Panc1 (cell line): Measurements from ENCODE around the gene GPHN. TPM values are rescaled to one million over a fixed set of nuclear protein-coding genes. Genes with fewer than 3 reads are reported as not detected.
"Not testable (repeated sequence)": the region's sequence is repeated elsewhere in the genome, so short reads cannot be mapped to it uniquely, and the experiment has no call there.

Experiments used
- ATAC-seq: fragments of 200-7000 bp; cut with Tn5 transposase; 2 replicates; pipeline ENCODE4 v1.9.1; 2020; ENCODE audit warnings: mild to moderate bottlenecking, moderate library complexity
- BruUV-seq: library from RNA; stranded (reverse); fragments of 400-500 nt; replicated peaks from 2 replicates; lab custom pipeline; 2021; lab: Mats Ljungman, UMichigan
- CTCF ChIA-PET: fragments of 300-600 bp; sonication (Branson Sonifier 250); formaldehyde crosslinking; loops from one replicate; lab custom pipeline; 2022; ENCODE audit warnings: antibody characterized with exemption; lab: Charles Lee
- POLR2A ChIA-PET: fragments of 300-600 bp; sonication (Branson Sonifier 250); formaldehyde crosslinking; loops from one replicate; lab custom pipeline; 2022; ENCODE audit warnings: antibody characterized with exemption; lab: Charles Lee
- DNase-seq: peaks from one replicate; pipeline ENCODE4 v3.0.0-alpha.2; 2010; ENCODE audit warnings: low read depth, low spot score
- H3K27ac ChIP-seq: 2 replicates; pipeline ENCODE4 v1.5.1; 2011; ENCODE audit warnings: mild to moderate bottlenecking, low read length, inconsistent platforms
- H3K27me3 ChIP-seq: fragments of 200-500 bp; sonication (Bioruptor generic); 2 replicates; pipeline ENCODE4 v1.6.0; 2014; ENCODE audit warnings: low read length, inconsistent platforms; ENCODE audit not compliant: control insufficient read depth, insufficient read depth
- H3K36me3 ChIP-seq: fragments of 200-500 bp; sonication (Bioruptor generic); 2 replicates; pipeline ENCODE4 v1.5.1; 2014; ENCODE audit warnings: inconsistent platforms, mild to moderate bottlenecking, low read length, moderate library complexity; ENCODE audit not compliant: control insufficient read depth, insufficient read depth
- H3K4me1 ChIP-seq: 2 replicates; pipeline ENCODE4 v1.5.1; 2011; ENCODE audit warnings: inconsistent platforms, mild to moderate bottlenecking, low read length, moderate library complexity; ENCODE audit not compliant: control insufficient read depth, insufficient read depth
- H3K4me3 ChIP-seq, 2 experiments: 2 replicates each; pipeline ENCODE4 v1.5.1; 2011 to 2012; ENCODE audit warnings: low read depth in 2 of 2, low read length in 2 of 2, mild to moderate bottlenecking in 2 of 2, inconsistent platforms in 1 of 2, moderate library complexity in 1 of 2
- H3K9me3 ChIP-seq: fragments of 200-500 bp; sonication (Bioruptor generic); 2 replicates; pipeline ENCODE4 v1.5.1; 2014; ENCODE audit warnings: low read depth, mild to moderate bottlenecking, inconsistent platforms, low read length, moderate library complexity; ENCODE audit not compliant: control insufficient read depth, insufficient read depth
- CTCF ChIP-seq: fragments of 450-650 bp; IDR thresholded peaks from 2 replicates; pipeline ENCODE4 v1.5.1; 2017; ENCODE audit warnings: mild to moderate bottlenecking
- POLR2AphosphoS5 ChIP-seq: IDR thresholded peaks from 2 replicates; pipeline ENCODE4 v1.6.1; 2012; ENCODE audit warnings: mild to moderate bottlenecking, low read depth, low read length, moderate library complexity
- REST ChIP-seq, 2 experiments: IDR thresholded peaks; 2 replicates each; pipeline ENCODE4 v1.6.1; 2011 to 2012; ENCODE audit warnings: low read depth in 2 of 2, control low read depth in 1 of 2, low read length in 1 of 2, mild to moderate bottlenecking in 1 of 2, moderate library complexity in 1 of 2; ENCODE audit not compliant: insufficient read depth in 1 of 2
- SIN3A ChIP-seq: IDR thresholded peaks from 2 replicates; pipeline ENCODE4 v1.6.1; 2012; ENCODE audit warnings: low read depth, mild to moderate bottlenecking, low read length, moderate library complexity, borderline replicate concordance; ENCODE audit not compliant: insufficient read depth
- TCF7L2 ChIP-seq: IDR thresholded peaks from 2 replicates; pipeline ENCODE4 v1.6.1; 2011; ENCODE audit warnings: mild to moderate bottlenecking, low read depth, low read length, inconsistent platforms
- in situ Hi-C: cut with HindIII; loops from 2 replicates; pipeline ENCODE4 v1.10.0; 2016; ENCODE audit warnings: low sequenced_read_pairs, low pct_unique_long_range_greater_than_20kb
- intact Hi-C: fragments of 100-400 bp; cut with micrococcal nuclease; formaldehyde crosslinking; loops from one replicate; pipeline ENCODE4 v1.10.0; 2022; ENCODE audit not compliant: unreplicated experiment
- total RNA-seq: library from RNA; stranded (reverse); gene quantifications from one replicate; pipeline ENCODE4 v1.2.1, GENCODE V29; 2021; ENCODE audit not compliant: unreplicated experiment

The GPHN gene
- total RNA-seq, 1 experiment from 2014 or later = 26.6 TPM

DNA sequence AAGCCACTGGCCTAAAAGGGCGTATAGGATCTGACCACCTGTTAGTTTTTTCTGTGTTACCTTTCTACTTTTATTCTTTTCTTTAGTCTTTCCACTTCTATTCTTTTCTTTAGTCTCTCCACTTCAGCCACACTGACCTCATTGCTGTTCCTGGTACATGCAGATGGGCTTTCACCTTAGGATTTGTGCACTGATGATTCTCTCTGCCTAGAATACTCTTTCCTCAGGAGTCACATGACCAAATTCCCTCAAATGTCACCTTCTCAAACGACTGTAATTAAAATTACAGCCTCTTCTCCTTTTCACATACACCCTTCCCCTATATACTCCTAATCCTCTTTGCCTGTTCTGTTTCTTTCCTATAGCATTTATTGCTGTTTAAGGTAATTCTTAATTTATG lies 36.0 kb downstream of the GPHN start:
- H3K27me3 ChIP-seq = no peaks in the 10 kb centered on the region
- no TSS peak for BruUV-seq

DNA sequence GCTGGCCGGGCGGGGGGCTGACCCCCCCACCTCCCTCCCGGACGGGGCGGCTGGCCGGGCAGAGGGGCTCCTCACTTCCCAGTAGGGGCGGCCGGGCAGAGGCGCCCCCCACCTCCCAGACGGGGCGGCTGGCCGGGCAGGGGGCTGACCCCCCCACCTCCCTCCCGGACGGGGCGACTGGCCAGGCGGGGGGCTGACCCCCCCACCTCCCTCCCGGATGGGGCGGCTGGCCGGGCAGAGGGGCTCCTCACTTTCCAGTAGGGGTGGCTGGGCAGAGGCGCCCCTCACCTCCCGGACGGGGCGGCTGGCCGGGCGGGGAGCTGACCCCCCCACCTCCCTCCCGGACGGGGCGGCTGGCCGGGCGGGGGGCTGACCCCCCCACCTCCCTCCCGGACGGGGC lies 37.2 kb downstream of the GPHN start:
- H3K36me3 ChIP-seq, H3K27ac ChIP-seq, H3K4me1 ChIP-seq, DNase-seq, H3K9me3 ChIP-seq, H3K27me3 ChIP-seq, in situ Hi-C loops, intact Hi-C loops, CTCF ChIA-PET, POLR2A ChIA-PET, H3K4me3 ChIP-seq, ATAC-seq, BruUV-seq: not testable (repeated sequence)

More for the DNA sequence above, 36.0 kb downstream of the GPHN start:
- H3K4me3 ChIP-seq = no peak overlapping the region
- intact Hi-C loops = no loop called here
- POLR2A ChIA-PET = no interaction called here
- H3K36me3 ChIP-seq = no peaks in the 10 kb centered on the region
- ATAC-seq = no peak
- H3K9me3 ChIP-seq = no peaks in the 10 kb centered on the region
- TF ChIP-seq TCF7L2 (no peak), REST (IDR thresholded peaks at IDR 0.05; ENCODE audit: insufficient read depth in 1 of 2, low read depth in 2 of 2, low read length in 1 of 2) (no peak), POLR2AphosphoS5 (no peak), CTCF (no peak), SIN3A (no peak)
- in situ Hi-C loops = no loop called here
- H3K4me1 ChIP-seq = no peaks in the 10 kb centered on the region
- CTCF ChIA-PET = no interaction called here
- H3K27ac ChIP-seq = no peak overlapping the region
- no peak for DNase-seq

DNA sequence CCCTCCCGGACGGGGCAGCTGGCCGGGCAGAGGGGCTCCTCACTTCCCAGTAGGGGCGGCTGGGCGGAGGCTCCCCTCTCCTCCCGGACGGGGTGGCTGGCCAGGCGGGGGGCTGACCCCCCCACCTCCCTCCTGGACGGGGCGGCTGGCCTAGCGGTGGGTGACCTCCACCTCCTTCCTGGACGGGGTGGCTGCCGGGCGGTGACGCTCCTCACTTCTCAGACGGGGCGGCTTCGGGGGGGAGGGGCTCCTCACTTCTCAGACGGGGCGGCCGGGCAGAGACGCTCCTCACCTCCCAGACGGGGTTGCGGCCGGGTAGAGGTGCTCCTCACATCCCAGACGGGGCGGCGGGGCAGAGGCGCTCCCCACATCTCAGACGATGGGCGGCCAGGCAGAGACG lies 37.8 kb downstream of the GPHN start:
- H3K4me3 ChIP-seq, H3K27me3 ChIP-seq, POLR2A ChIA-PET, CTCF ChIA-PET, H3K9me3 ChIP-seq, BruUV-seq, ATAC-seq, H3K4me1 ChIP-seq, intact Hi-C loops, H3K36me3 ChIP-seq, H3K27ac ChIP-seq, DNase-seq, in situ Hi-C loops: not testable (repeated sequence)
